Measurements from ENCODE around the gene HNRNPU.
"Not testable (repeated sequence)": the region's sequence is repeated elsewhere in the genome, so short reads cannot be mapped to it uniquely, and the experiment has no call there.

The HNRNPU gene

DNA sequence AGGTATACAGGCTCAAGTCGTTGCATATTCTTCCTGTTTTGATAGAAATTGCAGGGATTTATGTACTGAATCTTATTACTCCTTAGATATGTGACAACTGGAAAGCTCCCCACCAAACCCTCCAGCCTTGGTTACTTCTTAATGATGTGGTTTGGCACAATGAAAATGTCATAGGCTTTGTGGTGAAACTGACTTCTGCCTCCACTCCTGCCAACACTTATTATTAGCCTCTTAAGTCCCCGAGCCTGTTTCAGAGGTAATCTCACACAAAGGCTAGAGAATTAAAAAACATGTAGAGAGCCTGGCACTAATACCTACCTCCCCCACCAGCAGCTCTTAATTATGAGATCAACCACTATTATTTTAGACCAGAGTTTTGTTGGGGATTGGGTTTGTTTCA, 24.7 kb downstream of the HNRNPU start:
- no peak for DNase-seq

DNA sequence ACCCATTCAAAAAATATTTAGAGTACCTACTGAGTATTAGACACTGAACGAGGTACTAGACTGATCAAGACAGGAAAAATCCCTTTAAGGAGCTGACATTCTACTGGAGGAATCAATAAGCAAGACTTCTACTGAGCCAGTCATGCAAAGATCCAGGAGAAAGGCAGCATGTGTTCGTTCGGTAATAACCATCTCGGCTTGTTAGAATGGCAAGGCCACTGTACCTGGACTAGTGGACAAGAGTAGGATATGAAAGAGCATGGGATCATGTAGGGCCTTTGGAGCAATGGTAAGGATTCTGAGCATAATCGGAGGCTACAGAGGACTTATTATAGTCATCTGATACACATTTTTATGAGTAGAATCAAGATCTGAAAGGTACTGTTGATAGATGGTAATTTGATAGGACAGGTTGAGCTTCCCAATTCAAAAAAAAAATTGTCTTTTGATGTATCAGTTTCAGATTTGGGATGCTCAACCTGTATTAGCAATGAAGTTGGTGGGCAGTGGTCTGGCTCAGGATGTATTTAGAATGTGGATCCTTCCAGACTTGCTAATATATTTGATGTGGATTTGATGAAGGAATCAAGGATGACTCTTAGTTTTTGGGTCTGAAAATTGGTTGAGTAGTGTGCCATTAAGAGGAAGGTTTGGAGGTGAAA, 26.6 kb downstream of the HNRNPU start:
- no peak for DNase-seq

DNA sequence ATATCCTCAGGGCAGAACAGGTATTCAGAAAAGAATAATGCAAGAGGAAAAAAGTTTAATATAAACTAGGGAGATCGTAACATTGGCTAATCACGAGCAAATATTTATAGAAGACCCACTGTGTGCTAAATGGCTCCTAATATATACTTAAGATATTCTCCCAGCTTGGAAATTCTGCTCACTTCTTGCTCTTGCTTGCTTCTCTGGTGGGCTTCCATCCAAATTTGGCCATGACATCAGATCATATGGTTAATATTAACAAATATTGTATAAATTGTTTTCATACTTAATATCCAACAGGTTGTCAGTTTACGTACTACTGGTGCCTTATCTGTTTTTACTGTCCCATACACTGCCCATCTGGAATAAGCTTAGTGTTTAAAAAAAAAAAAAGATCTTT, 27.8 kb downstream of the HNRNPU start:
- DNase-seq = no peak

DNA sequence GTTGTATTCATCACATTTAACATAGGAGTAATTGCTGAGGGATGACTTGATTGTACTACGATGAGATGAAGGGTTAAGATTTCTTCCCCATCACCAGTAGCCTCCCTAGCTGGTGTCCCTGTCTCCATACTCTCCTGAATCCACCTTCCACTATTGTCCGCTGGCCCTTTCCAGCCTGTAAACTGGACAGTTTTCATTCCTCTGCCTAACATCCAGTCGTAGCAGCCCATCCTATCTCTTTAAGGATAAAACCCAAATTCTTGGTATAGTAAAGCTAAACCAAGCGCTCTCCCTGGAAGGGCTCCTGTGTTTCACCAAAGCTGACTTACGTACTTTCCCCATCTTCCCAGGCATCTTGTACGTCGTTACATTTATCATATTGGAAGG, 28.2 kb downstream of the HNRNPU start:
- no peak for DNase-seq

DNA sequence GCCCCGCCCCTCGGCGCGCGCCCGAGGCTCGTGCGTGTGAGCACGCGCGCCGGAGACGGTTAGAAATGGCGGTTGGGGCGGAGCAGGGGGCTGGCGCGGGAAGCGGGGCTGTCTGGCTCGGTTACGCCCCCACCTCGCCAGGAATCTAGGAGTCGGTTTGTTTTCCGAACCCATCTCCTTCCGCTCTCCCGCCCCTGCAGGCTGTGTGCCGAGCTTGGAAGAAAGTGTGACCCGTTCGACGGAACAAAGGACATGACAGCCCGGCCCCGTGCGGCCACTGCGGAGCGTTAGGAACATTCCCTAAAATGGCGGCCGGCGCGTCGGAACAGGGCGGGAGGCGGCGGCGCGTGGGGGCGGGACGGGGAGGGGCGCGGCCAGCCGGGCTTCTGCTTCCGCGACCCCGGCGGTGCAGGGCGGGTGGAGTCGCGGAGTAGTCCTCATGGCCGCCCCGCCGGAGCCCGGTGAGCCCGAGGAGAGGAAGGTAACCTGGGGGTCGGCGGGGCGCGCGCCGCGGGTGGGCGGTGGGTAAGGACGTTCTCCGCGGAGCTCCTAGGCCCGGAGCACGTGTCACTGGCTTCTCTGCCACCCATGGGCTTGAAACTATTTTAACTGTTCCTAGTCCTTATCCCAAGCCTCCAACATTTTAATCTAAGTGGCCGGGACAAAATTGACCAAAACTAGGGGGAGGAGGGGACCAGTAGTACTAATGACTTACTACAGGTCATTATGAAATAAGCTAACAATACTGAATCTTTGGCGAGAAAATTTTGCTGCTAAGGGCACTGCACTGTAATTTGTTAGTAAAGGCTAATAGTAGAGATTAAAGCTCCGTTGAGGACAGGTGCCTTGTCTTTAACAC, 28.8 kb downstream of the HNRNPU start, which contains the start of gene COX20:
TSS of gene COX20 (plus strand) at position 383 of the 859 bp plus-strand sequence. CDS start at position 440, 57 bp downstream.
- peak; percentile 89 to 95 (median 91) for DNase-seq

DNA sequence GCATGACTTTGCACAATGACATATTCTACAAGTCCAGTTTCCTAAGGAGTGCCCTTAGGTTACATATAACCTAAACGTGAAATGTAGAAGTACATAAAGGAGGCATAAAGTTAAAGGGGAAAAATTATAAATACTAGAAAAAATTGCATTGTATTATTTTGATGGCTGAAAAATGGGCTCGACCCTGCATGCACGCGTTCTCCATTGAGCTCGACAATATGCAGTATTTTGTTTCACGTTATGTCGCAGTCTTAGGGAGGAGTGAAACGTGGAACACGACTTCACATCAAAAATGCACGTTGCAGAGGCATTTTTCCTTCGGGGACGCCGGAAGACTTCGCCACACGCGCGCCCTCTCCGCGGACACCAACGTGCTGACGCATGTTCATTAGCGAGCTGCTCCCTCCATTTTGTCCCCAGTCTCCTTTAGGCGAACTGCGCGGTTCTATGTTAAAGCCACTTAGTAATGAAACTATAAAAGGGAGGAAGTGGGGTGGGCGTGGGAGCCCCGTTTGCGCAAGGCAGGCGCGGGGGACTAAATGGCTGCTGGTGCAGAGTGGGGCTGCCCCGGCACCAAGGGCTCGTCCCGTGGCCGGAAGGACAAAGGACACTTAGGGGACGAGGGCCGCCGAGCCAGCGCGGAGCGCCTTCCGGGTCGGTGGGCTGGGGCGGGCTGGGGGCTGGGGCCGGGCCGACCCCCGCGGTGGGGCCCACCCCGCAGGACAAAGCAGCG, 29.6 kb downstream of the HNRNPU start:
- DNase-seq = peak; percentile 89 to 95 (median 91)

DNA sequence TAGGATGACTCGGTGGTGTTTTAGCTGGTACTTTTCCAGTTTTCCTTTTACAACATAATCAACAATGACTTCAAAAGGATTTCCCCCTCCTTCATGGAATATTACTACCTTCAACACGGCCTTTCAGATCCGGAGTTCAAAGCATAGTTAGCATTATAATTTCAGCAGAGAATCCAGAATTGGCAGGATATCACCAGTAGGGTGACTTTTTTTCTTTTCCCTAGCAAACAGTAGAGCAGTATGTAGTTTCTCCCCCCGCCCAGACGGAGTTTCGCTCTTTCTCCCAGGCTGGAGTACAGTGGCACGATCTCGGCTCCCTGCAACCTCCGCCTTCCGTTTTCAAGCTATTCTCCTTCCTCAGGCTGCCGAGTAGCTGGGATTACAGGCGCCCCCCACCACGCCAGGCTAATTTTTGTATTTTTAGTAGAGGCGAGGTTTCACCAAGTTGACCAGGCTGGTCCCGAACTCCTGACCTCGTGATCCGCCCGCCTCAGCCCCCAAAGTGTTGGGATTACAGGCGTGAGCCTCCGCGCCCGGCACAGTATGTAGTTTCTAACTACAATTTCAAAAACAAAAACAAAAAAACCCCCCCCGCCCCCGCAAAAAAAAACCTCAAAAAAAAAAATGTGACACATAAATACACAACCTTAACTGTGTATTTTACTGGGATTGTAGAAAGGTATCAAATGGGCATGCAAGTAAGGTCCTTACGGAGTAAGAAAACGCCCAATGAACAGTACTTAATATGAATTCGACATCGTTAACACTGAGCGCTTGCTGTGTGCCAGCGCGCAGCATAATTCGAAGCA, 30.4 kb downstream of the HNRNPU start:
- peak; percentile 8 to 49 (median 18) for DNase-seq

DNA sequence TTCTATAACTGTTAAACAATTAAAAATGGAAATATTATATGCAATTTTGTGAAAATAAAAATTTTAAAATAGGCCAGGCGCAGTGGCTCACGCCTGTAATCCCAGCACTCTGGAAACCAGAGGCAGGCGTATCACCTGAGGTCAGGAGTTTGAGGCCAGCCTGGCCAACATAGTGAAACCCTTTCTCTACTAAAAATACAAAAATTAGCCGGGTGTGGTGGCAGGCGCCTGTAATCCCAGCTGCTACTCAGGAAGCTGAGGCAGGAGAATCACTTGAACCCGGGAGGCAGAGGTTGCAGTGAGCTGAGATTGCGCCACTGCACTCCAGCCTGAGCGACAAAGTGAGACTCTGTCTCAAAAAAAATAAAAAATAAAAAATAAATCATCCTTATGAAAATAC, 31.1 kb downstream of the HNRNPU start:
- DNase-seq = not testable (repeated sequence)

DNA sequence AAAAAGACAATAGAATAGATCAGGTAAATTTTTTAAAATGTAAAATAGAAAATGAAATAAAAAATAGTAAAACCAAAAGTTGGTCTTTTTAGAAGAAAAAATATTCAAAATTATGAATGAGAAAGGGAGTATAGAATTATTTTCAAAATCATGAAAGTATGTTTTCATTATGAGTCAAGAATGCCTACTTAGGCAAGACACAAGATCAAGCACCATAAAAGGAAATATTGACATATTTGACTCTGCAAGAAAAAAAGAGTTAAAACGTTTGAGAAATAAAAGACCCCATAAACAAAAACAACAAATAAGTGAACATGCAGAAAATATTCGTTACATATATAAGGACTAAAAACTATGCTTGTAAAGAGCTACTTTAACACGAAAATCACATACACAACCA, 33.7 kb downstream of the HNRNPU start:
- DNase-seq = no peak

DNA sequence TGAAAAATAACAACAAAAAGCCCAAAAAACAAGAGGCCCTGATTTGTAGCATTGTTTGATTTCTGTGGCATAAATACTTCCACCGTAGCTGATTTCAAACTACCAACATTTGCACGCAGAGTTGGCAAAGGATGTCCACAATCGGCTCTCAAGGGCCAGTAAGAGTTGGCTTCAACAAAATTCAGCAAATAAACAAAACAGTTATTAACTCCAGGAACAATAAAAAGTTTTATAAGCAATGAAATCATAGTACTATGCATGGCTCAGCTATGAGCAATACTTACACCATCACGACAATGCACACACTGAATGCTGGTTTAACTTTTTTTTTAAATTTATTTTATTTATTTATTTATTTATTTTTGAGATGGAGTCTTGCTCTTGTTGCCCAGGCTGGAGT, 37.6 kb downstream of the HNRNPU start:
- no peak for DNase-seq

DNA sequence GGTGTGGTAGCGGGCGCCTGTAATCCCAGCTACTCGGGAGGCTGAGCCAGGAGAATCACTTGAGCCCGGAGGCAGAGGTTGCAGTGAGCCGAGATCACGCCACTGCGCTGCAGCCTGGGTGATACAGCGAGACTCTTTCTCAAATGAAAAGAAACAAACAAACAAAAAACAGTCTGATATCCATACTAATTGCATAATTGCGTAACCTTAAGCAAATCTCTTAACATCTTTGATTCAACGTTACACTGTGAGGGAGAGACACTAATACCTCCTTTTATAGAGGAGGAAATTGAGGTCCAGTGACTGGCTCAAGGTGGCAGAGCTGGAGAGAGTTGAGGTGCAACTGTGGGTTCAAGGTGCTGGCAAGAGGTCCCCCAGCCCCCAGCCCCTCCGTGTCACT, 41.5 kb downstream of the HNRNPU start:
- no peak for DNase-seq

DNA sequence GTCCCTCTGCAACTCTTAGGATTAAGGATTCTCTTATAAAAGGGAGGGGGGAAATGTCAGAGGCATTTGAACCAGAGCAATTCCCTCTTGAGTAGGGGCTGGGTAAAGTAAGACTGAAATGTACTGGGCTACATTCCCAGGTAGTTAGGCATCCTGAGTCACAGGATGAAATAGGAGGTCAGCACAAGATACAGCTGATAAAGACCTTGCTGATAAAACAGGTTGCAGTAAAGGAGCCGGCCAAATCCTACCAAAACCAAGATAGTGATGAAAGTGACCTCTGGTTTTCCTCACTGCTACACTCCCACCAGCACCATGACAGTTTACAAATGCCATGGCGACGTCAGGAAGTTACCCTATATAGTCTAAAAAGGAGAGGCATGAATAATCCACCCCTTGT, 43.2 kb downstream of the HNRNPU start:
- DNase-seq = no peak

DNA sequence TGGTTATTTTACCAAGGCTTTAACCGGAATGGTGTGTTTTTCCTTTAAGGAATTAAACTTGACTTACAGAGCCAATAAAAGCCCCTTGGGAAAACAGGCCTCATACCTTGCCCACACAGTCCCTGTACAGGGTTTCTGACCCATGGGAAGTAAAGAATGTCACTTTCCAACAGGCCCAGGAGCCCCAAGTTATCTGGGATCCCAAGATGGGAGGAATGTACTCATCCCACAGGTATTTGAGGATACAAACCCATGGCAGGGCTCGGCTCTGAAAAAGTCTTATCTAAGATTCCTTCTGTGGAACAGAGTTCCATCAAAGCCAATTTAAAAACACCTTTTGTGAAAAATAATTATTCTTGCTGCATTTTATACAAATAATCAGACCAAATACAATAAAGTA, 44.2 kb downstream of the HNRNPU start:
- no peak for DNase-seq

DNA sequence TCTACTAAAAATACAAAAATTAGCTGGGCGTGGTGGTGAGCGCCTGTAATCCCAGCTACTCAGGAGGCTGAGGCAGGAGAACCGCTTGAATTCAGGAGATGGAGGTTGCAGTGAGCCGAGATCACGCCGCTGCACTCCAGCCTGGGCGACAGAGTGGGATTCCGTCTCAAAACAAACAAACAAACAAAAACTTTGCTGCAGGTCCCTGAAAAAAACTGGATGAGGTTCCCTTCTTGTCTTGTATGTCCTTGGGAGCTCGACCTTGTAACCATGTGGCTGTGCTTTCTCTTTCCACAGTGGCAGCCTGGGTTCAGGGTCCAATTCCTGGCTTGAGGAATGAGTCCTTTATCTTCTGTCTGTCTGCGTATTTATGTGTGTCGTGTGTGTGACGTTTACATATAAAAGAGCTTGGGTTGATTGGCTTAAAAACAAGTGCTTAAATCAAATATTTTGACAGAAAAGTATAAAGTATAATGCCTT, 46.9 kb downstream of the HNRNPU start:
- no peak for DNase-seq

DNA sequence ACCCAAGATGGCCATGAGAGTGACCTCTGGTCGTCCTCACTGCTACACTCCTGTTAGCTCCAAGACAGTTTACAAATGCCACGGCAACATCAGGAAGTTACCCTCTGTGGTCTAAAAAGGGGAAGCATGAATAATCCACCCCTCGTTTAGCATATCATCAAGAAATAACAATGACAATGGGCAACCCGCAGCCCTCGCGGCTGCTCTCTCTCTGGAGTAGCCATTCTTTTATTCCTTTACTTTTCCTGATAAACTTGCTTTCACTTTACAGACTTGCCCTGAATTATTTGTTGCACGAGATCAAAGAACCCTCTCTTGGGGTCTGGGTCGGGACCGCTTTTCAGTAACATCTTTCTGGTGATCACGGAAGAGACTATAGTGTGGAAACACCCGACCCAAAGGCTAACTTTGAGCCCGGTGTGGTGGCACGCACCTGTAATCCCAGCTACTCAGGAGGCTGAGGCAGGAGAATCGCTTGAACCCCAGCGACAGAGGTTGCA, 48.7 kb downstream of the HNRNPU start:
- DNase-seq = no peak

DNA sequence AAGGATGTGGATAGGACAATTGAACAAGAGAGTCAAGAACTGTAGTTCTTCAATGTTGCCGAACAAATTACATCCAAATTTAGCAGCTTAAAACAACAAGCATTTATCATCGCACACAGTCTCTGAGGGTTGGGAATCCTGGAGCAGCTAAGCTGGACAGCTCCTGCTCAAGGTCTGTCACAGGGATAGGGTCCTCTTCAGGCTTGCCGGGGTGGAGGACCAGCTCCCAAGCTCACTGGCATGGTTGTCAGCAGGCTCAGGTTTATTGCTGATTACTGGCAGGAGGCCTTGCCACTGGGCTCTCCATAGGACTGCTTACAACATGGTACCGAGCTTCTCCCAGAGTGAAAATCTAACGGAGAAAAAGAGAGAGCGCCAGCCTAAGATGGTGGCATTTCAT, 51.0 kb downstream of the HNRNPU start:
- DNase-seq = no peak

DNA sequence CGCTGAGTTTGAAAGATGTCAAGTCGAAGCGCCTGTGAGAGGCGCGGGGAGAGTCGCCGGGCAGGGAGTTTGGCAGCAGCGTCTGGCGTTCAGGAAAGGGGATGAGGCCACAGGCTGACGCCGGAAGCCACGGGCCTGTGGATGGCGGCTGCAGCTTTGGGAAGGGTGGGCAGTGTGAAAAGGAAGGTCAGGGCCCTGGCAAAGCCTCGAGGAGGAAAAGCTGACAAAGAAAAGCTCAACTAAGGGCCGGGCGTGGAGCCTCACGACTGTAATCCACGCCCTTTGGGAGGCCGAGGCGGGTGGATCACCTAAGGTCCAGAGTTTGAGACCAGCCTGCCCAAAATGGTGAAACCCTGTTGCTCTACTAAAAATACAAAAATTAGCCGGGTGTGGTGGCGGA, 54.1 kb downstream of the HNRNPU start:
- DNase-seq = no peak

DNA sequence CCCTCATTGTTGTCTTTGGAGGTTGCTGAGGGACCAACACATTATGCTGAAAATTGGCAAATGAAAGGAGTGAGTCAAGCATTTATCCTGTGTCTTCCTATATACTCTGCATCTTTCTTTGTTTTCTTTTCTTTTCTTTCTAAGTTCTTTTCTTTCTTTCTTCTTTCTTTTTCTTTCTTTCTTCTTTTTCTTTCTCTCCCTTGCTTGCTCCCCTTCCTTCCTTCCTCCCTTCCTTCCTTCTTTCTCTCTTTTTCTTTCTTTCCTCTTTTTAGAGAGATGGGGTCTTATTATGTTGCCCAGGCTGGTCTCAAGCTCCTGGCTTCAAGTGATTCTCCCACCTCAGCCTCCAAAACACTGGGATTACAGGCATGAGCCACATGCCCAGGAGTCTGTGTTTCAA, 57.2 kb downstream of the HNRNPU start:
- DNase-seq = no peak

DNA sequence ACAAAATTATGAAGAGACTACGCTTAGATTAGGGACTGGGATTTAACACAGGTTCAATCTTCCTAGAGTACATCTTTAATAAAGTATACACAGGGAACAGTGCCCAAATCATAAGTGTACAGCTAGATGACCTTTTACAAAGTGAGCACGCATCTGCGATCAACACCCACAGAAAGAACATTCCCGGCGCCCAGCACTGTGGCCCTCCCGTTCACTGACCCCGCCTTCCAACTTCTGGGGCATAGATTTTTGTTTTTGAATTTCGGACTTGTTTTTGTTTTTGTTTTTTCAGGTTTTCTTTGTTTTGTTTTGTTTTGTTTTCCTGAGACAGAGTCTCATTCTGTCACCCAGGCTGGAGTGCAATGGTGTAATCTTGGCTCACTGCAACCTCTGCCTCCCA, 59.5 kb downstream of the HNRNPU start:
- DNase-seq = no peak

DNA sequence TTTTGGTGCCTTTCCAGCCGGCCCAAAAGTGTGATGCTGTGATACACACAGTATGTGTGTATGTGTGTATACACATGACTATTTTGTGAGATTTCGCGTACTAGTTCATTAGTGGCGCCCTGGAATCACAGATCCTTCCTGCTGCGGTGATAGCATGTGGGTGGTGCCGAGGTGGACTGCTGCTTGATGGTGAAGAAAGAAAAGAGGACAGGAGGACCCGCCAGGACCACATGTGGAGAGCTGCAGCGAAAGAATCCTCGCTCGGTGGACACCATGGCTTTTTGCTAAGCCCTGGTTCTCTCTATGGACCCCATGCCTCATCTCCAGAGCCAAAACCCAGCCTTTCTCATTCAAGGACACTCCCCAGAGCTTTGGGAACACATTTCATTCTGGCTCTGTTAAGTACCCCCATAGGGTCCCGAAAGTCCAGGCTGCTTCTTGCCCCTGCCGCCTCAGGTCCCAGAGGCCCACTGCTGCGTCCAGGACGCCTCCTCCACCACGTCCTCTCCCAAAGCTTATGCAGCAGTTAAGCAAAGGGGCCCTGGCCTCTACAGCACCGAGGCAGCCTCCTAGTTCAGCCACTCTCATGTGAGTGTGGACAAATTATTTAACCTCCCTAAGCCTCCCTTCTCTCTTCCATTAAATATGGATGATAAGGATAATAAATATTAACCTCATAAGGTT, 61.6 kb downstream of the HNRNPU start:
- no peak for DNase-seq

DNA sequence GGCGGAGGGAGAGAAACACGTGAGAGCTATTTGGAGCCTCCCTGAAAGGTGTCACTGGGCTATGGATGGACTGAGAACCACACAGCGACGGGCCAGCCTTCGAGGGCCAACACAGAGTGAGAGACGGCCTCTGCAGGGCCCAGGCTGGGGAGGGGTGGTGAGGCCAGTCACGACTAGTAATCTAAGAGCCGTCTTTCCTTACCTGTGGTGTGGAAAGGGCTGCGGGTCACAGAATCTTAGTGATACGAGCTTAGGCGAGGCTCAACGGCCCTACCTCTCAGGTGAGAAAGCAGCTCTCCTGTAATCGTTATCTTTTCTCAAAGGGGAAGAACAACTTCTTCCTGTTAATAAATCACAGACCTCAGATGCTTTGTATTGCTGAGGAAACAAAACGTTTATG, 62.3 kb downstream of the HNRNPU start:
- no peak for DNase-seq

DNA sequence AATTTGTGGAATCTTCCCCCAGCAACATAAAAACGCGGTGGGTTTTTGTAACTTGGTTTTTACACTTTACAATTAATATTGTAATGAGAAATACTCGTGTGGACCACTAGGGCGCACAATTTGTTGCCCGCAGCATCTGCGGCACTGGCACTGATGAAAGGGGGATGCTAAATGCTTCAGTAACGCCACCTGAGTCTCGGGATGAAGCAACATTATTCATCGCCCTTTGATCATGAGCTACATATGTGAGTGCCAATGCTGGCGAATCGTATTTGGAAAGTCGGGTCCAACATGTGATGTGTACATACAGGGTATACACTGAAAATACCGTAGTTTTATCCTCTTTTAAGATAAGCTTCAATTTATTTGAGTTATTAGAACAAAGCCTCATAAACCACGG, 63.1 kb downstream of the HNRNPU start:
- DNase-seq = peak in 1 of 4 experiments; percentile 17
